Renal cortical epithelial cell (primary cell): Measurements from ENCODE around the gene FAM228A. TPM values are rescaled to one million over a fixed set of nuclear protein-coding genes. Genes with fewer than 3 reads are reported as not detected.

ENCODE experiments used
- DNase-seq: peaks from one replicate; pipeline ENCODE4 v3.0.0-alpha.2; 2011; ENCODE audit warnings: low read depth
- total RNA-seq: library from RNA; depleted of rRNA; stranded (reverse); fragments of >200 nt; gene quantifications from 2 replicates; pipeline ENCODE4 v1.2.3, GENCODE V29; 2014

The FAM228A gene
- total RNA-seq, 1 donor from 2014 or later, result 0.05 TPM

- DNase-seq, result no peak
Observed at GRCh38 chr2:24225499-24226242, 50.8 kb downstream of the FAM228A start.

GRCh38 chr2:24228470-24228869 lies 53.6 kb downstream of the FAM228A start:
- DNase-seq, result peak; percentile 38

- DNase-seq, result peak; percentile 16
Observed at GRCh38 chr2:24231461-24231881, 56.6 kb downstream of the FAM228A start.

GRCh38 chr2:24233321-24233720 lies 58.5 kb downstream of the FAM228A start:
- DNase-seq, result peak; percentile 40

DNA sequence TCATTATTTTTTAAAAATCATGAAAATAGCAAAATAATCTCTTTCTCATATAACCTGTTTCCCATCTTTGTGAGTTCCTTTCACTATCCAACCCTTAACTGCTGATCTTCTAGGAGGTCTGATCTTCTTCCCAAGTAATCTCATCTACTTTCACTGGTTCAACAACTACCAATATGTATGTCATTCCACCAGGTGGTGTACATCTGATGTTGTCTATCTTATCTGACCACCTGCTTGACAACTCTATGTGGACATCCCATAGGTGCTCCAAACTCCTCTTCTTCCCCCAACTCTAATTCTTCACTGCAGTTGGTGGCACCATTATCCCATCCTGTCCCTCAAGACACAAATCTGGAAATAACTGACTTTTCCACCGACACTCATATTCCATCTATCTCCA lies 62.5 kb downstream of the FAM228A start:
- no peak for DNase-seq

DNA sequence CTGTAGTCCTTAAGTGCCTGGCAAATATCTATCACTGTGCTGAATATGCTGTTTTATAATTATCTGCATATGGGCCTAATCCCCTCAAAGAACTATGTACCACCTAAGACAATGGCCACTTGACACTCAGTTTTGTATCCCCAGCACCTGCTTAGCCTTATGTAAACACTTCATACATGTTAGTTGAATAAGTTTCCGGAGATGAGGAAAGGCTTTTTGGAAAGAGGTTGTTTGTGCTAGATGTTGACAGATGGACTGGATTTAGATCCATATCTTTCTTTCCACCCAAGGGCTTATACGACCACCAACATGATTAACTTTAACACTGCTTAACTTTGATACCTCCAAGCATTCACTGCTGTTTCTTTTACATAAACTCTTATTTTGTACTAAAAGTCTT lies 63.3 kb downstream of the FAM228A start:
- no peak for DNase-seq

DNA sequence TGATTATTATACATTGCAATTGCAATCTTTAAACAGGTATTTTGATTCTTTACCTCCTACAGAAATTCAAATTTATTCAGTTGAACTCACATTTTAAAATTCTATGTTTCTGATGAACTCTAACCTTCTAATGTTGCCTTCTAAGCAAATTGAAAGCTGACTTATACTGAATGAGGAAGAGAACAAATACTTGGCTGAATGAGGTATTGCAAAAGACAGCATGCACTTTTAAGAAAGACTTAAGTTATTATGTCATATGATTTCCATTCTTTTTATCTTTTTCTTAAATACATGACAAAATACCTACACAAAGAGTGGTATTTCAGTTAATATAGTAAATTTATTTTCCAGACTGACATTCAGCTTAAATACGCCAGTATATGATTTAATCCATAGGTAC lies 64.7 kb downstream of the FAM228A start:
- no peak for DNase-seq

Other genes with a start within 250 kb of the FAM228A start
- 6.4 and 16.8 TPM in 2 replicates for gene ATAD2B, start 247.9 kb upstream of the FAM228A start, total RNA-seq
- gene UBXN2A, start 234.6 kb upstream of the FAM228A start, total RNA-seq, result 14.1 and 20.7 TPM in 2 replicates
- gene MFSD2B, start 165.0 kb upstream of the FAM228A start, total RNA-seq, result 0.05 and 0.35 TPM in 2 replicates
- gene WDCP, start 127.7 kb upstream of the FAM228A start, total RNA-seq, result 8.7 and 14.3 TPM in 2 replicates
- 21.3 and 28.5 TPM in 2 replicates for gene FKBP1B, start 125.3 kb upstream of the FAM228A start, total RNA-seq
- gene SF3B6, start 98.7 kb upstream of the FAM228A start, total RNA-seq, result 133 and 207 TPM in 2 replicates
- gene TP53I3, start 90.2 kb upstream of the FAM228A start, total RNA-seq, result 54.6 and 68.2 TPM in 2 replicates
- gene PFN4, start 51.7 kb upstream of the FAM228A start, total RNA-seq, result 0.40 TPM in 1 of 2 replicates, not detected in the other
- 11.8 and 13.4 TPM in 2 replicates for gene FAM228B, start 51.6 kb upstream of the FAM228A start, total RNA-seq
- 33.2 and 39.2 TPM in 2 replicates for gene ITSN2, start 185.5 kb downstream of the FAM228A start, total RNA-seq